Epithelial cell of proximal tubule (primary cell): ENCODE results near the gene P2RX1. TPM values are rescaled to one million over a fixed set of nuclear protein-coding genes. Genes with fewer than 3 reads are reported as not detected.
"Not testable (repeated sequence)": the region's sequence is repeated elsewhere in the genome, so short reads cannot be mapped to it uniquely, and the experiment has no call there.

Experiments
- DNase-seq: peaks from one replicate; pipeline ENCODE4 v3.0.0-alpha.2; 2011; ENCODE audit warnings: low read depth
- H3K4me3 ChIP-seq: 2 replicates; pipeline ENCODE4 v1.5.1; 2011; ENCODE audit warnings: low read depth, mild to moderate bottlenecking, low read length
- total RNA-seq: library from RNA; depleted of rRNA; stranded (reverse); fragments of >200 nt; gene quantifications from 2 replicates; pipeline ENCODE4 v1.2.3, GENCODE V29; 2015
- TF ChIP-seq, protein P1 (sequence below): conservative IDR thresholded peaks from 2 replicates; pipeline ENCODE4 v1.5.1; 2012; ENCODE audit warnings: low read depth, mild to moderate bottlenecking, low read length

P2RX1 gene
- total RNA-seq, 1 donor from 2014 or later: not detected

DNA sequence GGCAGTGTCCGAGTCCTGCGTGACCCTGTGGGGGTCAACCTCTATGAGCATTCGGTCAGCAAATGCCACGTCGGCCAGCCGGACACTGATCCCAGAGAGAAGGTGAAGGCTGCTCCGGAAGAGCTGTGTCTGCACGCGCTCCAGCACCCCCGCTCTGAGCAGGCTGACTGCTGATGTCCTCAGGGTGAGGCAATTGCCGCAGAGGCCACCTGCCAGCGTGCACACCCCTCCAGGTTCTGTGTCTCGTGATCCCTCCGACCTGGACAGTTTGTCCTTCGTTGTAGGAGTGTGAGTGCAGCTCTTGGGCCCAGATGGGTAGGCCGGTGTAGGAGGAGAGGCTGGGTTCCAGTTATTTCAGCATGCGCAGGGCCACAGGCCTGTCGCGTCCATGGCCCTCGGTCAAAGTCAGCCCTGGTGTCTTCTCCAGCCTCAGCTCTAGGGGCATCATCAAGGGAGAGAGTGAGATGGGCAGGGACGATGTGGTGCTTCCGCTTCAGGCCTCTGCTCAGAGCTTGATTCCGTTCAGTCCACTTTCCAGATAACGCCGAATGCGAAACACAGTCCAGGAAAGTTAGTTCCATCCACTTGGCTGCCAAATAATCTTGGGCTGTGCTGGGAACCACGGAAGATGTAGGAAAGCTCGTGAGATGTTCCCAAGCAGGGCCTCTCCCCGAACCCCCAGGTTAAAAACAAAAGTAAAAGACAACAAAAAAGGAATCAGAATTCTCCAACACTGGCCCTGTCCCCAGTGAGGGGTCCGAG, 55.1 kb downstream of the P2RX1 start:
- TF ChIP-seq, protein P1, sequence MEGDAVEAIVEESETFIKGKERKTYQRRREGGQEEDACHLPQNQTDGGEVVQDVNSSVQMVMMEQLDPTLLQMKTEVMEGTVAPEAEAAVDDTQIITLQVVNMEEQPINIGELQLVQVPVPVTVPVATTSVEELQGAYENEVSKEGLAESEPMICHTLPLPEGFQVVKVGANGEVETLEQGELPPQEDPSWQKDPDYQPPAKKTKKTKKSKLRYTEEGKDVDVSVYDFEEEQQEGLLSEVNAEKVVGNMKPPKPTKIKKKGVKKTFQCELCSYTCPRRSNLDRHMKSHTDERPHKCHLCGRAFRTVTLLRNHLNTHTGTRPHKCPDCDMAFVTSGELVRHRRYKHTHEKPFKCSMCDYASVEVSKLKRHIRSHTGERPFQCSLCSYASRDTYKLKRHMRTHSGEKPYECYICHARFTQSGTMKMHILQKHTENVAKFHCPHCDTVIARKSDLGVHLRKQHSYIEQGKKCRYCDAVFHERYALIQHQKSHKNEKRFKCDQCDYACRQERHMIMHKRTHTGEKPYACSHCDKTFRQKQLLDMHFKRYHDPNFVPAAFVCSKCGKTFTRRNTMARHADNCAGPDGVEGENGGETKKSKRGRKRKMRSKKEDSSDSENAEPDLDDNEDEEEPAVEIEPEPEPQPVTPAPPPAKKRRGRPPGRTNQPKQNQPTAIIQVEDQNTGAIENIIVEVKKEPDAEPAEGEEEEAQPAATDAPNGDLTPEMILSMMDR: no peak
- H3K4me3 ChIP-seq: no peak overlapping the region
- DNase-seq: no peak

DNA sequence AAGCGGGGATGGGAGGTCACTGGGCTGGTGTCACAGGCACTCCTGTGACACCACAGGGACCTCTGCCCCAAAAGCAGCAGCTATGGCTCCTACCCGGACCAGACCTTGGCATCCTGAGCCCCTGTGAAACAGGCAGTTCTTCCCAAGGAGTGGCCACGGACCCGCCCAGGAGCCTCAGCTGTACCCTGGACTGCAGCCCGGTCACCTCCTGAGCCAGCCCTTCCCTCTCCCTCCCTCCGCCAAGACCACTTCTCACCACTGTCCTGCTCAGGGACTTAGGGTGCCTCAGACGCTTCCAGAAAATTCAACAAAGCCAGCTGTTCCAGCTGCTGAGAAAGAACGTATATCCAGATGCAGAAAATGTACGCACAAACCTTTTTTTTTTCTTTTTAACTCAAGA, 56.3 kb downstream of the P2RX1 start:
- TF ChIP-seq, protein P1: no peak
- H3K4me3 ChIP-seq: no peak overlapping the region
- DNase-seq: no peak

DNA sequence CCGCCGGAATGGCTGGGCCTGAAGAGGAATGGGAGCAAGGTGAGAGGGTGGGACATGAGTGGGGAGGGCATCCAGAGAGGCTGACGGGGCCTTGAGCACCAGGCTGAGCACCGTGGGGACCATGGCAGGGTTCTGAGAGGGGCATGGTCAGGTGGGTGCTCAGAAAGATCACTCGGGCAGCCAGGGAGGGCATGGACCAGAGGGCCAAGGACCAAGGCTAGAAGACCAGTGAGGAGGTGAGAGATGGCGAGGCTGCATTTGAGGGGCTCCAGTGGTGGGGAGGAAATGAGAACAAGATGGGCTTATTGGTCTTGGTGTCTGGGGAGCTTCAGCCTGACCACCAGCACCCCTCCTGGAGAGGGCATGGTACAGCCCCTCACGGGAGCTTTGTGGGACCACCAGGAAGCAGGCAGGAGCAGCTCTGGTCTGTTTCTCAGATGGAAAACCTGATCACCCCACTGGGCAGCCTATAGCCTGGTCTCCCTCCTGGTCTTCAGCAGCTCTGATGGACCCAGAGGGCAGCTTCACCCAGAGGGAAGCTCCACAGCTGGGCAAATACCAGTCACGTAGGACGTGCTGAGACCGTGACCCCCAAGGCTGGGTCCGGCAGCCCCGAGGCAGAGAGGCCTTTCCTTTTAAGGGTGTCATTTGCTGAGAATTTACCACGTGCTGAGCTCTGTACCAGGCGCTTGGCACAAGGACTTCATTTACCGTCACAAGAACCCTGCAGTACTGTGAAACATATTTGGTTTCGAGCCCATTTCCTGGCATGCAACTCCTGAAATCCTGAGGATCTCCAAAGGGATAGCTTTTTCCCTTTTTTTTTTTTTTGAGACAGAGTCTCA, 58.8 kb downstream of the P2RX1 start:
- DNase-seq: no peak
- no peak overlapping the region for H3K4me3 ChIP-seq
- TF ChIP-seq, protein P1: no peak

DNA sequence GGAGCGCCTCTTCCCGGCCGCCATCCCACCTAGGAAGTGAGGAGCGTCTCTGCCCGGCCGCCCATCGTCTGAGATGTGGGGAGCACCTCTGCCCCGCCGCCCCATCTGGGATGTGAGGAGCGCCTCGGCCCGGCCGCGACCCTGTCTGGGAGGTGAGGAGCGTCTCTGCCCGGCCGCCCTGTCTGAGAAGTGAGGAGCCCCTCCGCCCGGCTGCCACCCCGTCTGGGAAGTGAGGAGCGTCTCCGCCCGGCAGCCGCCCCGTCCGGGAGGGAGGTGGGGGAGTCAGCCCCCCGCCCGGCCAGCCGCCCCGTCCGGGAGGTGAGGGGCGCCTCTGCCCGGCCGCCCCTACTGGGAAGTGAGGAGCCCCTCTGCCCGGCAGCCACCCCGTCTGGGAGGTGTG, 62.1 kb downstream of the P2RX1 start:
- H3K4me3 ChIP-seq, DNase-seq: not testable (repeated sequence)

DNA sequence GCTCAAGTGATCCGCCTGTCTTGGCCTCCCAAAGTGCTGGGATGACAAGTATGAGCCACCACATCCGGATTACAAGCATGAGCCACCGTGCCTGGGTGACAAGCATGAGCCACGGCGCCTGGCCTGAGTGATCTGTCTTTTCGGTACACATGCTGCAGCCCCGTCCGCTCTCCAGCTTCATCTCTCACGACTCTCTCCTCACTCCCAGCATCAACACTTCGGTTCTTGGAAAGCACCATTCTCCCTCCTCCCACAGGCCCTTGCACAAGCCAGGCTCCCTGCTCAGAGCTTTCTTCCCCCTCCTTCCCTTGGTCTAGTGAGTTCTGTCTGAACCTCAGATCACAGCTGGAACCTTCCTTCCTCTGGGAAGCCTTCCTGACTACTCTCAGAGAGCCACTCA, 63.7 kb downstream of the P2RX1 start:
- TF ChIP-seq, protein P1: no peak

DNA sequence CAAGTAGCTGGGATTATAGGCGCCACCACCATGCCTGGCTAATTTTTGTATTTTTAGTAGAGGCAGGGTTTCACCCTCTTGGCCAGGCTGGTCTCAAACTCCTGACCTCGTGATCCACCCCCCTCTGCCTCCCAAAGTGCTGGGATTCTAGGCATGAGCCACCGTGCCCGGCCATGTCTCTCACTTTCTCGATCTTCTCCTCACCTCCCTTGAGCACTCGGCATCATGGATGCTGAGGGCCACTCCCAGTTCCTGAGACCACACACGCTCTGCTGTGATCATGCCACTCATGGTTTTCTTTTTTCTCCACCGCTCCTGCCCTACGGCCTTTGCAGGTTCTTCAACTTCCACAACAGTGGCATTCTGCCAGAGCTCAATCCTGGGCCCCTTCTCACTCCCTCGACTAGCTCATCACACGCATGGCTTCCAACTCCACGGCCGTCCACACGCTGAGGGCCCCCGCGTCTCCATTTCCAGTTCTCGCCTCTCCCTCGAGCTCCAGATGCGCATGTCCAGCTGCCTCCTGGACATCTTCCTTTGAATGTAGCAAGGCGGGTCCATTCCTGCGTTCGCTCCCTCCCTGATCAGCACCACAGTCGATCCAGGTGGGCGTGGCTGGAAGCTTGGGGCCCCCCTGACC, 64.7 kb downstream of the P2RX1 start:
- TF ChIP-seq, protein P1: no peak
- H3K4me3 ChIP-seq: no peak overlapping the region
- no peak for DNase-seq

More for the DNA sequence above, 63.7 kb downstream of the P2RX1 start:
- H3K4me3 ChIP-seq: no peak overlapping the region
- no peak for DNase-seq

DNA sequence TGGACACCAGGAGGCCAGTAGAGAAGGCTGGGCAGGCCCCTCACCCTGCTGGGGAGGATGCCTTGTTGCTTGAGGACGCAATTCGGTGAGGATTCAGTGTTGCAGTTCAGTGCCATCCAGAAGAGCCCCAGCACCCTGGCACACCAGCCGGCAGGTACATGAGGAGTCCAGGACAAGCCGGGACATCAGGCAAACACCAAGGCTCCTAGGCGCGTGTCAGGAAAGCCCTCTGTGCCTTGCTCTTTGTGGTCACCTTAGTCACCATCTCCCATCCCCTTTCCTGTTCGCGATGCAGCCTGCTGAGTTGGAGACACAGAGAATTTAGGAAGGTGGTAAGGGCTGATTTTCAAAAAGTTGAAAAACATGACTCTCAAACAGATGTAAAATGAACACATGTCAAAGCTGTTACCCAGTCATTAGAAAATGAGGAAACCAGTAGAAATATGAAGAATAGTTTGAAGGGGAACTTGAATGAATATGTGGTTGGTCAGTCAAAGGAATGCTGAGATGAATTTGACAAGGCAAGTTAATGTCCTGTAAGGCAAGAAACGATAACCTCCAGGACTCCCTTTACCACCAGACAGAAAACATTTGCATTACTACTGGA, 67.9 kb downstream of the P2RX1 start:
- no peak overlapping the region for H3K4me3 ChIP-seq
- DNase-seq: no peak
- TF ChIP-seq, protein P1: no peak
